ENCODE results near the gene MAP3K12. TPM values are rescaled to one million over a fixed set of nuclear protein-coding genes. Genes with fewer than 3 reads are reported as not detected.

Gene MAP3K12
- total RNA-seq, 1 donor from 2014 or later = 11.1 TPM

DNA sequence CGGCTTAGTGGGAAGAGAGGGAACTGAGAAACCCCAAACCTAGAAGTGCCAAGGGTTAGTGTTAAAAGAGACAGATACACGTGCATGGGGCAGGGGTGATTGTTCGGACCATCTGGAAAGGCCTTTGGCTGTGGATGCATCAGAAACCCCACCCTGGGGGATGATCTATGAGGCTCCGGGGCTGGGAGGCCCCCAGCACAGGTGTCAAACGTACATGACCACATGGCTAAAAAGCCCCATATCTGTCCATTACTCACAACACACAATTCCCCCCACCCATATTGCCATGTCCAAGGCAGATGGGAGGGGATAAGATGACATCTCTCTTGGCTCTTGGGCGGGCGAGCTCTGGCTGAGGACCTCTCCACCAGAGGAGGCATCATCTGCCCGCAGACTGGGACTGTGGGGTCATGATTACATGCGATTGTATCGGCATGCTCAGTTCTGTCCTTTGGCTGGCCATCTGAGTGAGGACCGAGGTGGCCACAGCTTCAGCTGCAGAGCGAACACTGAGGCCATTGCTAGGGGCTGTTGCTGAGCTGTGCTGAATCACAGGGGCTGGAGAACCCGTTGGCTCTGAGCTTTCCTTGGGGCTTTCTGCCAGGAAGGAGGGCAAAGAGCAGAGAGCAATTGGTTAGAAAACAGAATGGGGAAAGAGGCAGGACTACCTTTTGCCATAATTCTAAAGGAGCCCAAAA, 17.6 kb upstream of the MAP3K12 start:
- Mint-ChIP-seq H3K27me3 (ENCODE audit: low read depth, unreplicated experiment) (no peaks in the 10 kb centered on the region), H3K36me3 (ENCODE audit: low read depth, unreplicated experiment) (peaks cover 20% of the 10 kb centered on the region), H3K9me3 (ENCODE audit: unreplicated experiment) (no peaks in the 10 kb centered on the region), H3K4me1 (ENCODE audit: low read depth, unreplicated experiment) (peaks cover 2% of the 10 kb centered on the region), H3K4me3 (ENCODE audit: unreplicated experiment) (no peak overlapping the region), H3K27ac (ENCODE audit: unreplicated experiment) (no peak overlapping the region)
- Histone ChIP-seq H3K9ac (ENCODE audit: low read length) (no peak overlapping the region), H4K20me1 (ENCODE audit: insufficient read depth, low read length) (no peaks in the 10 kb centered on the region), H3K4me1 (ENCODE audit: insufficient read depth, low read length) (no peaks in the 10 kb centered on the region), H3K9me3 (ENCODE audit: insufficient read depth, low read depth, low read length) (no peaks in the 10 kb centered on the region), H2AFZ (ENCODE audit: low read depth, low read length) (no peak overlapping the region), H3K79me2 (ENCODE audit: insufficient read depth, low read length) (no peaks in the 10 kb centered on the region), H3K36me3 (ENCODE audit: insufficient read depth, low read length) (peaks cover 57% of the 10 kb centered on the region), H3K27me3 (ENCODE audit: insufficient read depth, low read length) (no peaks in the 10 kb centered on the region), H3K27ac (ENCODE audit: low read depth, low read length) (no peak overlapping the region), H3K4me2 (ENCODE audit: low read length) (no peak overlapping the region), H3K4me3 (ENCODE audit: insufficient read depth, low read depth, low read length) (no peak overlapping the region)
- TF ChIP-seq EZH2 (IDR thresholded peaks at IDR 0.05; ENCODE audit: insufficient read depth, low read length) = no peak
- TF ChIP-seq, protein P1, sequence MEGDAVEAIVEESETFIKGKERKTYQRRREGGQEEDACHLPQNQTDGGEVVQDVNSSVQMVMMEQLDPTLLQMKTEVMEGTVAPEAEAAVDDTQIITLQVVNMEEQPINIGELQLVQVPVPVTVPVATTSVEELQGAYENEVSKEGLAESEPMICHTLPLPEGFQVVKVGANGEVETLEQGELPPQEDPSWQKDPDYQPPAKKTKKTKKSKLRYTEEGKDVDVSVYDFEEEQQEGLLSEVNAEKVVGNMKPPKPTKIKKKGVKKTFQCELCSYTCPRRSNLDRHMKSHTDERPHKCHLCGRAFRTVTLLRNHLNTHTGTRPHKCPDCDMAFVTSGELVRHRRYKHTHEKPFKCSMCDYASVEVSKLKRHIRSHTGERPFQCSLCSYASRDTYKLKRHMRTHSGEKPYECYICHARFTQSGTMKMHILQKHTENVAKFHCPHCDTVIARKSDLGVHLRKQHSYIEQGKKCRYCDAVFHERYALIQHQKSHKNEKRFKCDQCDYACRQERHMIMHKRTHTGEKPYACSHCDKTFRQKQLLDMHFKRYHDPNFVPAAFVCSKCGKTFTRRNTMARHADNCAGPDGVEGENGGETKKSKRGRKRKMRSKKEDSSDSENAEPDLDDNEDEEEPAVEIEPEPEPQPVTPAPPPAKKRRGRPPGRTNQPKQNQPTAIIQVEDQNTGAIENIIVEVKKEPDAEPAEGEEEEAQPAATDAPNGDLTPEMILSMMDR (IDR thresholded peaks at IDR 0.05; ENCODE audit: insufficient read depth, low read depth, low read length) = no peak
- DNase-seq (ENCODE audit: low read depth) (no peak), FAIRE-seq (no peak)

DNA sequence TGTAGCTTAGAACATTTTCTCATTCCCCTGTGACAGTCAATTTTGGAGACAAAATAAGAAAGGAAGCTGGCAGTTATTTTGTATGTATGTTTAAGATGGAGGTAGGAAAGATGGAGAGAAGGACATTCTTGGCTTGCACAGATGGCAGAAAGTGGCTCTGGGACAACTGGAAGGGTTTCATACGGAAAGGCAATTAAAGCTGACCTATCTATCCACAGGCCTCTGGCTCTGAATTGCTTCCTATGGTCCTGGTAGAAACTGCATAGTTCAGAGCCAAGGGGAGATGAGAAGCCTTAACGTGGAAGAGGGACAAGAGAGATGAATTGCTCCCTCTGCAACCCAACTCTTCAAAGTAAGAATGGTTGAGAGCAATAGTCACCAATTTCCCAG, 16.0 kb upstream of the MAP3K12 start:
- DNase-seq (ENCODE audit: low read depth) = no peak
- no peaks in the 10 kb centered on the region for H3K27me3 Mint-ChIP-seq (ENCODE audit: low read depth, unreplicated experiment)
- peaks cover 13% of the 10 kb centered on the region for H3K36me3 Mint-ChIP-seq (ENCODE audit: low read depth, unreplicated experiment)
- H3K79me2 ChIP-seq (ENCODE audit: insufficient read depth, low read length) = no peaks in the 10 kb centered on the region
- H3K27me3 ChIP-seq (ENCODE audit: insufficient read depth, low read length) = no peaks in the 10 kb centered on the region
- no peaks in the 10 kb centered on the region for H3K9me3 ChIP-seq (ENCODE audit: insufficient read depth, low read depth, low read length)
- peaks cover 2% of the 10 kb centered on the region for H3K4me1 Mint-ChIP-seq (ENCODE audit: low read depth, unreplicated experiment)
- H3K4me1 ChIP-seq (ENCODE audit: insufficient read depth, low read length) = no peaks in the 10 kb centered on the region
- no peak overlapping the region for H3K4me3 ChIP-seq (ENCODE audit: insufficient read depth, low read depth, low read length)
- no peak for TF ChIP-seq EZH2 (IDR thresholded peaks at IDR 0.05; ENCODE audit: insufficient read depth, low read length)
- TF ChIP-seq, protein P1 (IDR thresholded peaks at IDR 0.05; ENCODE audit: insufficient read depth, low read depth, low read length) = no peak
- no peak overlapping the region for H3K27ac Mint-ChIP-seq (ENCODE audit: unreplicated experiment)
- no peak overlapping the region for H2AFZ ChIP-seq (ENCODE audit: low read depth, low read length)
- no peak for FAIRE-seq
- H3K4me2 ChIP-seq (ENCODE audit: low read length) = no peak overlapping the region
- H4K20me1 ChIP-seq (ENCODE audit: insufficient read depth, low read length) = no peaks in the 10 kb centered on the region
- H3K9me3 Mint-ChIP-seq (ENCODE audit: unreplicated experiment) = no peaks in the 10 kb centered on the region
- H3K27ac ChIP-seq (ENCODE audit: low read depth, low read length) = no peak overlapping the region
- no peak overlapping the region for H3K9ac ChIP-seq (ENCODE audit: low read length)
- no peak overlapping the region for H3K4me3 Mint-ChIP-seq (ENCODE audit: unreplicated experiment)
- H3K36me3 ChIP-seq (ENCODE audit: insufficient read depth, low read length) = peaks cover 55% of the 10 kb centered on the region

DNA sequence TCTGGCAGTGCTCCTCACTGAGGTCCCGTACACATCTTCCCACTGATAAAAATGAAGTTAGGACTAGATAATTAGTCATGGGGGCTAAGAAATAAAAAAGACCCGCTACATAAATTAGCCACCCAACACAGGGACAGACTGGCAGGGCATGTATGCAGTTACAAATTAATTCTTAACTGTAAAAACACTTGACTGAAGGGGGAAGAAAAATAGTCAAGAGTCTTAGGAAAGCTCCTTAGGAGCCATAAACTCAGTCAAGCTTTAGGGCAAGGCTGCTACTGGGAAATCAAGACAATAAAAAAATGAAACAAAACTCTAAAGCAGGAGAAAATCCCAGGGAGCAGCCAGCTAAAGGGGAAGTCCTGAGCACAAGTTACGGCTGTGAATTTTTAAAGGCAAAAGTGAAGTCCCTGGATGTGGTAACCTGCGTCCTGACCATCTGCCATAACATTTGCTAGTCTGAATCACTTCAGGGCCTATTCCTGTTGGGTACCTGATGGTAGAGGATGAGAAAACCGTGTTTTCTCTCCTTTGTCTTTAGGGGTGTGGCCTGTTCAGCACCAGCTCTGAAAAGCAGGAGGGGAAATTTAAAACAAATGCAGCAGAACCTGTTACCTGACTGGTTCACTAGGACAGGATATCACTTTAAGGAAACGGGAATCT, 15.5 kb upstream of the MAP3K12 start:
- Mint-ChIP-seq H3K9me3 (ENCODE audit: unreplicated experiment) (no peaks in the 10 kb centered on the region), H3K27me3 (ENCODE audit: low read depth, unreplicated experiment) (no peaks in the 10 kb centered on the region), H3K27ac (ENCODE audit: unreplicated experiment) (no peak overlapping the region), H3K4me1 (ENCODE audit: low read depth, unreplicated experiment) (peaks cover 2% of the 10 kb centered on the region), H3K36me3 (ENCODE audit: low read depth, unreplicated experiment) (peaks cover 13% of the 10 kb centered on the region), H3K4me3 (ENCODE audit: unreplicated experiment) (no peak overlapping the region)
- no peak for TF ChIP-seq EZH2 (IDR thresholded peaks at IDR 0.05; ENCODE audit: insufficient read depth, low read length)
- TF ChIP-seq, protein P1 (IDR thresholded peaks at IDR 0.05; ENCODE audit: insufficient read depth, low read depth, low read length) = no peak
- Histone ChIP-seq H4K20me1 (ENCODE audit: insufficient read depth, low read length) (no peaks in the 10 kb centered on the region), H2AFZ (ENCODE audit: low read depth, low read length) (no peak overlapping the region), H3K36me3 (ENCODE audit: insufficient read depth, low read length) (peaks cover 50% of the 10 kb centered on the region), H3K27ac (ENCODE audit: low read depth, low read length) (no peak overlapping the region), H3K4me1 (ENCODE audit: insufficient read depth, low read length) (no peaks in the 10 kb centered on the region), H3K27me3 (ENCODE audit: insufficient read depth, low read length) (no peaks in the 10 kb centered on the region), H3K9me3 (ENCODE audit: insufficient read depth, low read depth, low read length) (no peaks in the 10 kb centered on the region), H3K4me3 (ENCODE audit: insufficient read depth, low read depth, low read length) (no peak overlapping the region), H3K4me2 (ENCODE audit: low read length) (no peak overlapping the region), H3K9ac (ENCODE audit: low read length) (no peak overlapping the region), H3K79me2 (ENCODE audit: insufficient read depth, low read length) (no peaks in the 10 kb centered on the region)
- no peak for DNase-seq (ENCODE audit: low read depth)
- no peak for FAIRE-seq
